HG03439 (cell line): ENCODE measurements around the gene PEX14.

ENCODE experiments used
- ATAC-seq: cut with Tn5 transposase; IDR thresholded peaks from one replicate; pipeline ENCODE4 v1.9.1; 2021; ENCODE audit warnings: mild to moderate bottlenecking, moderate library complexity; ENCODE audit not compliant: unreplicated experiment

PEX14 gene

GRCh38 chr1:10675813-10676212 is 201.1 kb downstream of the PEX14 start:
- ATAC-seq, result no peak

- ATAC-seq, result no peak
These were observed 202.2 kb downstream of the PEX14 start for GRCh38 chr1:10676963-10677362.

- ATAC-seq, result no peak
These were observed 203.0 kb downstream of the PEX14 start for GRCh38 chr1:10677491-10678391.

GRCh38 chr1:10678402-10678801 is 203.7 kb downstream of the PEX14 start:
- ATAC-seq, result no peak

- no peak for ATAC-seq
These were observed 204.1 kb downstream of the PEX14 start for GRCh38 chr1:10678852-10679251.

- no peak for ATAC-seq
These were observed 204.9 kb downstream of the PEX14 start for GRCh38 chr1:10679496-10680220.
